NCI-H2227 (cell line): Measurements from ENCODE around the gene ASCL3.
A peak's percentile ranks its signal among the peaks of the same experiment; 100 is the strongest.
"Not testable (repeated sequence)": the region's sequence is repeated elsewhere in the genome, so short reads cannot be mapped to it uniquely, and the experiment has no call there.

ENCODE experiments used
- DNase-seq: peaks from one replicate; lab custom pipeline; 2025; ENCODE audit not compliant: unreplicated experiment; lab: John Stamatoyannopoulos, UW

Gene ASCL3

GRCh38 chr11:8942518-8943066 lies at the start of gene ASCL3:
ASCL3 (minus strand) TSS chr11:8943016; CDS start chr11:8938161, 4,855 bp downstream.
- DNase-seq = no peak

- no peak for DNase-seq
Measured at GRCh38 chr11:8989453-8989852, 46.6 kb upstream of the ASCL3 start.

GRCh38 chr11:8988329-8989234 lies 45.8 kb upstream of the ASCL3 start:
- DNase-seq = no peak

GRCh38 chr11:8987446-8987845 lies 44.6 kb upstream of the ASCL3 start:
- no peak for DNase-seq

GRCh38 chr11:8986772-8987171 lies 44.0 kb upstream of the ASCL3 start:
- not testable (repeated sequence) for DNase-seq

GRCh38 chr11:8985462-8985861 lies 42.6 kb upstream of the ASCL3 start:
- DNase-seq = no peak

GRCh38 chr11:8983552-8983951 lies 40.7 kb upstream of the ASCL3 start:
- DNase-seq = no peak

- no peak for DNase-seq
Measured at GRCh38 chr11:8980485-8980884, 37.7 kb upstream of the ASCL3 start.

GRCh38 chr11:8979365-8979764 lies 36.5 kb upstream of the ASCL3 start:
- not testable (repeated sequence) for DNase-seq

- DNase-seq = no peak
Measured at GRCh38 chr11:8973121-8973520, 30.3 kb upstream of the ASCL3 start.

GRCh38 chr11:8971924-8972316 lies 29.1 kb upstream of the ASCL3 start:
- no peak for DNase-seq

GRCh38 chr11:8971196-8971923 lies 28.5 kb upstream of the ASCL3 start:
- no peak for DNase-seq

- no peak for DNase-seq
Measured at GRCh38 chr11:8967184-8967583, 24.4 kb upstream of the ASCL3 start.

- DNase-seq = peak; percentile 93
Measured at GRCh38 chr11:8964324-8965320, 21.8 kb upstream of the ASCL3 start, which contains the start of gene TMEM9B. TMEM9B (minus strand) TSS chr11:8964442; CDS start chr11:8964313, 129 bp downstream.

GRCh38 chr11:8963569-8964323 lies 20.9 kb upstream of the ASCL3 start:
- DNase-seq = peak; percentile 88

GRCh38 chr11:8962841-8963240 lies 20.0 kb upstream of the ASCL3 start:
- DNase-seq = no peak

- no peak for DNase-seq
Measured at GRCh38 chr11:8961401-8961800, 18.6 kb upstream of the ASCL3 start.

- peak; percentile 42 for DNase-seq
Measured at GRCh38 chr11:8959546-8960166, 16.8 kb upstream of the ASCL3 start.

- DNase-seq = no peak
Measured at GRCh38 chr11:8956860-8957259, 14.0 kb upstream of the ASCL3 start.
